Stimulated activated naive CD8-positive, alpha-beta T cell treated with anti-CD3 and anti-CD28 coated beads, Interleukin-15, Interleukin-2, amounts not matched to agents 100 ng/mL and 50 ng/mL, for 24 hours (primary cell): ENCODE data around the gene SYNJ2.
A peak's percentile ranks its signal among the peaks of the same experiment; 100 is the strongest.
"Not testable (repeated sequence)": the region's sequence is repeated elsewhere in the genome, so short reads cannot be mapped to it uniquely, and the experiment has no call there.

Source experiments
- H3K27ac Mint-ChIP-seq: one replicate; pipeline ENCODE4 v1.8.0; 2021; ENCODE audit warnings: mild to moderate bottlenecking, mixed read lengths
- H3K27me3 Mint-ChIP-seq: one replicate; pipeline ENCODE4 v1.8.0; 2021; ENCODE audit warnings: mixed read lengths
- H3K36me3 Mint-ChIP-seq: one replicate; pipeline ENCODE4 v1.8.0; 2021; ENCODE audit warnings: low read depth, mixed read lengths
- H3K4me1 Mint-ChIP-seq: one replicate; pipeline ENCODE4 v1.8.0; 2021; ENCODE audit warnings: low read depth, mixed read lengths
- H3K4me3 Mint-ChIP-seq: one replicate; pipeline ENCODE4 v1.8.0; 2021; ENCODE audit warnings: mild to moderate bottlenecking, mixed read lengths
- H3K9me3 Mint-ChIP-seq: one replicate; pipeline ENCODE4 v1.8.0; 2021; ENCODE audit warnings: mixed read lengths

The SYNJ2 gene, protein sequence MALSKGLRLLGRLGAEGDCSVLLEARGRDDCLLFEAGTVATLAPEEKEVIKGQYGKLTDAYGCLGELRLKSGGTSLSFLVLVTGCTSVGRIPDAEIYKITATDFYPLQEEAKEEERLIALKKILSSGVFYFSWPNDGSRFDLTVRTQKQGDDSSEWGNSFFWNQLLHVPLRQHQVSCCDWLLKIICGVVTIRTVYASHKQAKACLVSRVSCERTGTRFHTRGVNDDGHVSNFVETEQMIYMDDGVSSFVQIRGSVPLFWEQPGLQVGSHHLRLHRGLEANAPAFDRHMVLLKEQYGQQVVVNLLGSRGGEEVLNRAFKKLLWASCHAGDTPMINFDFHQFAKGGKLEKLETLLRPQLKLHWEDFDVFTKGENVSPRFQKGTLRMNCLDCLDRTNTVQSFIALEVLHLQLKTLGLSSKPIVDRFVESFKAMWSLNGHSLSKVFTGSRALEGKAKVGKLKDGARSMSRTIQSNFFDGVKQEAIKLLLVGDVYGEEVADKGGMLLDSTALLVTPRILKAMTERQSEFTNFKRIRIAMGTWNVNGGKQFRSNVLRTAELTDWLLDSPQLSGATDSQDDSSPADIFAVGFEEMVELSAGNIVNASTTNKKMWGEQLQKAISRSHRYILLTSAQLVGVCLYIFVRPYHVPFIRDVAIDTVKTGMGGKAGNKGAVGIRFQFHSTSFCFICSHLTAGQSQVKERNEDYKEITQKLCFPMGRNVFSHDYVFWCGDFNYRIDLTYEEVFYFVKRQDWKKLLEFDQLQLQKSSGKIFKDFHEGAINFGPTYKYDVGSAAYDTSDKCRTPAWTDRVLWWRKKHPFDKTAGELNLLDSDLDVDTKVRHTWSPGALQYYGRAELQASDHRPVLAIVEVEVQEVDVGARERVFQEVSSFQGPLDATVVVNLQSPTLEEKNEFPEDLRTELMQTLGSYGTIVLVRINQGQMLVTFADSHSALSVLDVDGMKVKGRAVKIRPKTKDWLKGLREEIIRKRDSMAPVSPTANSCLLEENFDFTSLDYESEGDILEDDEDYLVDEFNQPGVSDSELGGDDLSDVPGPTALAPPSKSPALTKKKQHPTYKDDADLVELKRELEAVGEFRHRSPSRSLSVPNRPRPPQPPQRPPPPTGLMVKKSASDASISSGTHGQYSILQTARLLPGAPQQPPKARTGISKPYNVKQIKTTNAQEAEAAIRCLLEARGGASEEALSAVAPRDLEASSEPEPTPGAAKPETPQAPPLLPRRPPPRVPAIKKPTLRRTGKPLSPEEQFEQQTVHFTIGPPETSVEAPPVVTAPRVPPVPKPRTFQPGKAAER (N-terminal part only)

DNA sequence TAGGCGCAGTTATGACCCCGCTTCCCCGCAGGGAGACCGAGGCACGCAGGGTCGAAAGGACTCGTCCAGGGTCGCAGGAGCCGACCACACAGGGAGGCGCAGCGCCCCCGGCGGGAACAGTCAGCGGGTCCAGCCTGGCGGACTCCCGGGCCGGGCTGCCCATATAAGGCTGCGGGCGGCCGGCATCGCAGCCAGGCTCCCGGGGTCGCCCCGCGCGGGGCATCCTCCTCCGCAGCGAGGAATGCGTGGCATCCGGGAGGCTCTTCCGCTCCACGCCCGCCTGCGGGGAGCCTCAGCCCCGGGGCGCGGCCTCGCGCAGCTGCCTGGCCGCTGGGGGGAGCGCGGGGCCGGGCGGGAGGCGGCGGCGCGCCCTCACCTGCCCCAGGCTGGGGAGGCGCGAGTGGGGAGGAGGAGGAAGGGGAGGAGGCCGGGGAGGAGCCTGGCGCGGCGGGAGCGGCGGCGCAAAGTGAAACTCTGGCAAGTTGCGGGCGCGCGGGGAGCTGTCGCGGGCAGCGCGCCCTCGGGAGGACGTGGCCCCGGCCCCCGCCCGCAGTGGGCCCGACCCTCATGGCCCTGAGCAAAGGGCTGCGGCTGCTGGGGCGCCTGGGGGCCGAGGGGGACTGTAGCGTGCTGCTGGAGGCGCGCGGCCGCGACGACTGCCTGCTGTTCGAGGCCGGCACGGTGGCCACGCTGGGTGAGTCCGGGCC lies at the start of gene SYNJ2:
TSS of gene SYNJ2 (plus strand) at position 469 of the 707 bp plus-strand sequence. CDS start at position 568, 99 bp downstream.
- H3K9me3 Mint-ChIP-seq: no peaks in the 10 kb centered on the region
- peaks cover 57% of the 10 kb centered on the region for H3K4me1 Mint-ChIP-seq
- H3K27me3 Mint-ChIP-seq: peaks cover 9% of the 10 kb centered on the region
- peak within 1 kb of the TSS; percentile 86 for H3K27ac Mint-ChIP-seq
- H3K4me3 Mint-ChIP-seq: peak within 1 kb of the TSS; percentile 85
- no peaks in the 10 kb centered on the region for H3K36me3 Mint-ChIP-seq

DNA sequence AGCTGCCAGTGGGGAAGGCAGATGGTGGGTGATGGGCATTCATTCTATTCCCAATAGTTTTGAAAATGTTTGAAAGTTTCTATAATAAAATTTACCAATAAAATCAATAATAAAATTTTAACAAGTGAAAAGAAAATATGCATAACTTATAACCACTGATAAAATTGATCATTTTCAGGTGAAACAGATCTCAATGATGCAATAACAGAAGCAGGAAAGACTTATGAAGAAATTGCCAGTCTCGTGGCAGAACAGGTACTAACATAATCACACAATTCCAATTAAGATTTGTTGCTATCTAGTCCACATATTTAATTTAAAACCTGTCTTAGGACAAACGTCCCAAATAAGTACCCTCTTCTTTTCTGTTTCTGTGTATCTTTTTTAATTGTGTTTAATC lies 45.9 kb upstream of the SYNJ2 start:
- H3K4me1 Mint-ChIP-seq: peaks cover 13% of the 10 kb centered on the region
- H3K36me3 Mint-ChIP-seq: peaks cover 81% of the 10 kb centered on the region
- no peaks in the 10 kb centered on the region for H3K9me3 Mint-ChIP-seq
- H3K4me3 Mint-ChIP-seq: no peak overlapping the region
- H3K27me3 Mint-ChIP-seq: no peaks in the 10 kb centered on the region
- no peak overlapping the region for H3K27ac Mint-ChIP-seq

DNA sequence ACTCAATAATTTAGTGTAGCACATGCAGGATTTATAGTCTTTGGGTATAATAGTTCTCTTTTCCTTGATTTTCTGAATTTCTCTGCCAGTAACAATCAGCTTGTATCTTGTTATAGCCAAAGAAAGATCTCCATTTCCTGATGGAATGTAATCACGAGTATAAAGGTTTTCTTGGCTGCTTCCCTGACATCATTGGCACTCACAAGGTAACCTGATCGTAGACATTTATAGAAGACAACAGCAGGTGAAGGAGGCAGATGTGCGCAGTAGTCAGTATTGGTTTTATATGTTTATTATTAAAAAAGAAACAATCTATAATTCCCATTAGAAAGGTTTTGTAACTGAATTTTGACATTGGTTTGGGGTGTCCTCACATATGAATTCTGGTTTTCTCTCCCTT lies 44.3 kb upstream of the SYNJ2 start:
- Mint-ChIP-seq H3K4me1 (peaks cover 18% of the 10 kb centered on the region), H3K36me3 (peaks cover 87% of the 10 kb centered on the region), H3K4me3 (no peak overlapping the region), H3K27ac (no peak overlapping the region), H3K9me3 (no peaks in the 10 kb centered on the region), H3K27me3 (no peaks in the 10 kb centered on the region)

DNA sequence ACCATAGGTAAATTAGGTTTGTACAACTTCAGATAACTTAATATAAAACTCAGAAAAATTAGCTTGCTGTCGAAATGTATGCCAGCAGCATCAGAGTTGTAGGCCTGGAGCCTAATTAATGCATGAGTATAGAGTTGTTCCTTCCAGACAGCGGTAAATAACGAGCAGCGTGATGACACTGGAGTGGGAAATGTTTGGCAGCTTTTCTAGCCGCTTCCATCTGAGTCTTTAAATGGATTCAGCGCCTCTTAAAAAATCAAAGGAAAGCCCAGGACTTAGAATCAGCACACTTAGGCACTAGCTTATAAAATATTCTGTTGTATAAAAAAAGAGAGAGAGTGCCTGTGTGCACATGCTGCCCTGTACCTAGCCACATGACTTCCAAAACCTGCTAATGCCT lies 43.7 kb upstream of the SYNJ2 start:
- Mint-ChIP-seq H3K4me3 (no peak overlapping the region), H3K4me1 (peaks cover 18% of the 10 kb centered on the region), H3K36me3 (peaks cover 88% of the 10 kb centered on the region), H3K27me3 (no peaks in the 10 kb centered on the region), H3K27ac (no peak overlapping the region), H3K9me3 (no peaks in the 10 kb centered on the region)

DNA sequence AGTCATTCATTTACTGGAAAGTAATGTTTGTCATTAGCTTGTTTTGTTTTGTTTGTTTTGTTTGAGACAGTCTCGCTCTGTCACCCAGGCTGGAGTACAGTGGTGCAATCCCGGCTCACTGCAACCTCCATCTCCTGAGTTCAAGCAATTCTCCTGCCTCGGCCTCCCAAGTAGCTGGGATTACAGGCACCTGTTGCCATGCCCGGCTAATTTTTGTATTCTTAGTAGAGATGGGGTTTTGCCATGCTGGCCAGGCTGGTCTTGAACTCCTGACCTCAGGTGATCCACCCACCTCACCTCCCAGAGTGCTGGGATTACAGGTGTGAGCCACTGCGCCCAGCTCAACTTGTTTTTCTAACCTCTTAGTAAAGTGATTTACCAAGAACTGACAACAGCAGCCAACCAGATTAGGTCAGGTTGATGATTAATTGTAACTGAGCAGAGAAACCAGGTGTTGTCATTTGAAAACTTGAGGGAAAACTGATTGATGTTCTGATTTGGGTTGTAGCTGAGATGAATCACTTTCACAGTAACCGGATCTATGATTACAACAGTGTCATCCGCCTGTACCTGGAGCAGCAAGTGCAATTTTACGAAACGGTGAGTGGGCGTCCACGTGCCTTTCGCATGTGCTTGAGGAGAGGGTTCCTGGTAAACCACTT lies 41.2 kb upstream of the SYNJ2 start:
- Mint-ChIP-seq H3K36me3 (peaks cover 93% of the 10 kb centered on the region), H3K4me1 (peaks cover 36% of the 10 kb centered on the region), H3K27ac (peak overlapping the region; percentile 80)
- not testable (repeated sequence) for H3K27me3 Mint-ChIP-seq, H3K4me3 Mint-ChIP-seq, H3K9me3 Mint-ChIP-seq

DNA sequence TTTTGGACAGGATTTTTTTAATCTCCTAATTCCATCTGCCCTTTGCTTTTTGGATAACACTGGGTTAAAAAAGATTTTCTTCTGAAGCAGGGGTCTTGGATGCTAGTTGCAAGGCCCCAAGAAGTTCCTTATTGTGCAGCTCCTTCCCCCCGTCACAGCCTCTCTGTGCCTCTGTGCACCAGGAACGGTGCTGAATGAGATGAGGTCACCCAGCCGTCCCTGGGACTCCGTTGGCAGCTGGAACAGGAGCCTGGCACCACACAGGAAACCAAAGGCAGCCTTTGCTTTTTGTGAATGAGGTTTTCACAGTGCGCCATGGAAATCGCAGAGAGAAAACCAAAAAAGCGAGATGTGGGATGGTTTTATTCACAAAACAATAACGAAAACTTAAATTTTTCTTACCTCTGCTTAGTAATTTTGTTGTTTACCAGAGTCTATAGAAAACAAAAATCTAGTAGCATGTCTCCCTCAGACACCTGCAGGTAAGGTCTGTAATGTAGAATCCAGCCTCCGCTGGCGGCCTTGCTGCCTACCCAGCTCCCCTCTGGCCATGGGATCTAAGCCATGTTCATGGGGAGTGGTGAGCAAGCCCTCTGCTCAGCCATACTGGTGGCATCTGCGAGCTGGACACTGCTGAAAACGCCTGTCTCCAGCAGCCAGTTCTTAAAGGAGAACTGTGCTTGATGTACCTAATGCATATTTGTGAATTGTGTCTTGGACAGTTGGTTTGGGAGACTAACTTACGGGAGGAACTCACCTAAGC lies 40.4 kb upstream of the SYNJ2 start:
- no peaks in the 10 kb centered on the region for H3K9me3 Mint-ChIP-seq
- peak overlapping the region; percentile 80 for H3K27ac Mint-ChIP-seq
- no peaks in the 10 kb centered on the region for H3K27me3 Mint-ChIP-seq
- no peak overlapping the region for H3K4me3 Mint-ChIP-seq
- H3K36me3 Mint-ChIP-seq: peaks cover 93% of the 10 kb centered on the region
- H3K4me1 Mint-ChIP-seq: peaks cover 44% of the 10 kb centered on the region

DNA sequence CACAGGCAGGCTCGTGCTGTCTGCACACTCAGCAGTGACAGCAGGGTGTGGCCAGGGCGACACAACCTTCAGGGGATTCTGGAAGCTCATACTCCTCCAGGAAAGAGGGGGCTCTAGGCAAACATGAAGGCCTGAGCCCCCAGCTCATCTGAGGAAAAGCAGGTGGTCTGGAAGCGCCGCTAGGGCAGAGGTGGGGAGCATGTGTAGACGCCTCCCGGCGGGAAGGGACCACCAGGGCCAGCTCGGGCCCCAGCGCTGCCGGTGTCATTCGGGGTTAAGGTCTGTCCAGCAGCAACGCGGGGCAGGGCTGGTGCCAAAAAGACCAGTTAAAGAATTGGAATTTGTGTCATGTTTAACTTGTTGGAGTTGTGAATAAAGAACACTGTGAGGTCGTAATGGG lies 39.3 kb upstream of the SYNJ2 start:
- Mint-ChIP-seq H3K4me1 (peaks cover 53% of the 10 kb centered on the region), H3K9me3 (no peaks in the 10 kb centered on the region), H3K4me3 (no peak overlapping the region), H3K27ac (peak overlapping the region; percentile 10), H3K27me3 (no peaks in the 10 kb centered on the region), H3K36me3 (peaks cover 98% of the 10 kb centered on the region)

DNA sequence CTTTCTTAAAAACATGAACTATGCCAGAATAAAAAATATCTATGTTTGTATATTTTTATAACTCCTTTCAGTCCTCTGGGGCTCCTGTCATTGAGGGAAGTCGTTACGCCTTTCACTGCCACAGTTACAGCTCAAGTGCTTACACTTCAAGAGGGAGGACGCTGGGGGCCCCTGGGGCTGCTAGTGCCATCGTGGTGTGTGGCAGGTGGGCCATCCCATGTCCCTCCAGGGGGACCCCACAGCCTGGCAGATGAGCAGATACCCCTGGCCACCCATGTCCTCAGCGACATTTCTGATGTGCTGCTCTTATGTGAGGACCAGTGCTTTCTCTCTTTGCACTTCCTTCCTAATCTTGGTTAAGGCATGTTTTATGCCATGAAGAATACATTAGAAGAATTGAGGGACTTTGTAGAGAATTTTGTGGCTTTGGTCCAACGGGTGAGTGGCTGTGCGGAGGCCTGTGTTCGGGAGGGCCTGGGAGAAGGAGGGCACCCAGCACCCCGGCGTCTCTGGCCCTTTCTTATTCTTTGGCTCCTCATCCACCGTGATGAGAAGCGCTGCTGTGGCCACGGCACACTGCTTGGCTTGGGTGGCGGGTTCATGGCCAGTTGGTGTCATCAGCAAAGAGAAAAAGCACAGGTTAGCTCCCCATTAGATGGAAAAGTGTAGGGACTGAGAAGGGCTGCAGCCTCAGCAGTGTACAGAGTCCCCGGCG lies 38.3 kb upstream of the SYNJ2 start:
- Mint-ChIP-seq H3K27me3 (no peaks in the 10 kb centered on the region), H3K4me3 (no peak overlapping the region), H3K9me3 (peaks cover under 1% of the 10 kb centered on the region), H3K27ac (no peak overlapping the region), H3K36me3 (peaks cover 92% of the 10 kb centered on the region), H3K4me1 (peaks cover 53% of the 10 kb centered on the region)

DNA sequence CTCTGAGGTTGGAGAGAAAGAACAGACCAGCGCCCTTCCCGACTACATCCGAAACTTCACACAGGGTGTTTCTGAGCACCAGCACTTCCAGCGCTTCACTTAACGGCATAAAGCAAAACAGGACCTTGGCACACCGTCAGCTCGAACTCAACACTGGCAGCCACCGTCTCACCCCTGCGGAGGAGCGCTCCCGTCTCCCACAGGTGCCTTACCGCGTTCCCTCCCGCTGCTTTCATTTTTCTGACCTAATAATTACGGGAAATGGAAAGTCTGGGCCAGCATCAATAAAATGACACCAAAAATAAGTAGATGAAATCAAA lies 37.7 kb upstream of the SYNJ2 start:
- Mint-ChIP-seq H3K27me3 (no peaks in the 10 kb centered on the region), H3K4me1 (peaks cover 53% of the 10 kb centered on the region), H3K4me3 (no peak overlapping the region), H3K36me3 (peaks cover 90% of the 10 kb centered on the region), H3K27ac (no peak overlapping the region), H3K9me3 (peaks cover 5% of the 10 kb centered on the region)

DNA sequence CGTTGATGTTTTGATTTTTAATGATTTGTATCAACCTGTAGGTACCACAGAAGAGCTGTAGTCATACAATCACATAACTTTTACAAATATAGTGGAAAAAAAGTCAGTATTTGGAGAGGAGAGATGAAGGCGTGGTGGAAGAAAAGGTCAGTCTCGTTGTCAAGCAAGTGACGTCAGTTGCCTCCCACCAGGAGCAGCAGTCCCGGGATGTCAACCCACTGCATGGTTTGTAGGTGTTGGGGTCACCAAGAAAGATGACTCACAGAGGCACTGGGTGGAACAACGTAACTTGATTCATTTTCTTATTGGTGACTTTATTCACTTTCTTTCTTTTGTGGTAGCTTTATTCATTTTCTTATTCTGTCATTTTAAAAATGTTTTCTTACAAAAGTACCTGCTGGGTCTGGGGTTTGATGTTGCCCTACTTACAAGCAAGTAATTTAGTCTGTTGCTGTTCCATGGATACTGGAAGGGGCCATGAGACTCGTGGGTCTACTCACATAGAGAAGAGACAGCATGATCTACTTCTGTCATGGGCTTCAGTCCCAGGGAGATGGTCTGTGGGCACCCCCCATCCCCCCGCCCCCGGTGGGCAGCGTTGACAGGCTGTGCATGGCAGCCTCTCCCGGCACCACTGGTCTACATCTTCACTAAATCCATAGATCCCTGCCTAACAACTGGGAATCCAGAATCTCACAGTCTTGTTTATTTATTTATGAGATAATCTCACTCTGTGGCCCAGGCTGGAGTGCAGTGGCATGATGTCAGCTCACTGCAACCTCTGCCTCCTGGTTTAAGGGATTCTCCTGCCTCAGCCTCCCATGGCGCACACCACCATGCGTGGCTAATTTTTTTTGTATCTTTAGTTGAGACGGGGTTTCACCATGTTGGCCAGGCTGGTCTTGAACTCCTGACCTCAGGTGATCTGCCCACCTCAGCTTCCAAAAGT lies 36.4 kb upstream of the SYNJ2 start:
- Mint-ChIP-seq H3K27ac (peak overlapping the region; percentile 84), H3K36me3 (peaks cover 77% of the 10 kb centered on the region), H3K27me3 (peaks cover 1% of the 10 kb centered on the region), H3K9me3 (peaks cover 17% of the 10 kb centered on the region), H3K4me1 (peaks cover 45% of the 10 kb centered on the region), H3K4me3 (peak overlapping the region; percentile 49)

DNA sequence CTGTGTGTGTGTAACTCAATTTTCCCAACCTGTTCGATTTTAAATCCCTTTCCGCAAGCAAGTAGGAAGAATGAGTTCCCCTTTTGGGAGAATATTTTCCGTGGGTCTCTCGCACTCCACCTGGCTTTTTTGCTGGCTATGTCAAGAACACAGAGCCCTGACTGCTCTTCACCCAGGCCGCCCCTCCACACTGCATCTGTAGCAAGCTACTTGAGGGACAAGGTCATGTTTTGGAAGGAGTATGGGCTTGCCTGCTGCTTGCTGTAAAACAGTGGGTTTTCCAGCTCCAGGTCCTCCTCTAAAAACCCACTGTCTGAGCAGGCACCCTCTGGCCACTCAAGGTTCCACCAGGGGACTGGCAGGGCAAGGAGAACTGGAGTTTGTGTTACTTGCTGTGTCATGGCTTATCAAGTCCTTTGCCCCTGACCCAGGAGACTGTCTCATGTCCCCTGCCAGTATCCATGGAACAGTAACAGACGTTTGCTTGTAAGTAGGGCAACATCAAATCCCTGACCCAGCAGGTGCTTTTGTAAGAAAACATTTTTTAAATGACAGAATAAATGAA lies 35.5 kb upstream of the SYNJ2 start:
- Mint-ChIP-seq H3K9me3 (peaks cover 23% of the 10 kb centered on the region), H3K27me3 (peaks cover 9% of the 10 kb centered on the region), H3K36me3 (peaks cover 68% of the 10 kb centered on the region), H3K4me1 (peaks cover 36% of the 10 kb centered on the region), H3K4me3 (peak overlapping the region; percentile 28), H3K27ac (peak overlapping the region; percentile 84)
